GM21367 (cell line): ENCODE data around the gene CD300A.

Experiments
- ATAC-seq: cut with Tn5 transposase; IDR thresholded peaks from one replicate; pipeline ENCODE4 v1.9.1; 2021; ENCODE audit not compliant: unreplicated experiment

CD300A gene

DNA sequence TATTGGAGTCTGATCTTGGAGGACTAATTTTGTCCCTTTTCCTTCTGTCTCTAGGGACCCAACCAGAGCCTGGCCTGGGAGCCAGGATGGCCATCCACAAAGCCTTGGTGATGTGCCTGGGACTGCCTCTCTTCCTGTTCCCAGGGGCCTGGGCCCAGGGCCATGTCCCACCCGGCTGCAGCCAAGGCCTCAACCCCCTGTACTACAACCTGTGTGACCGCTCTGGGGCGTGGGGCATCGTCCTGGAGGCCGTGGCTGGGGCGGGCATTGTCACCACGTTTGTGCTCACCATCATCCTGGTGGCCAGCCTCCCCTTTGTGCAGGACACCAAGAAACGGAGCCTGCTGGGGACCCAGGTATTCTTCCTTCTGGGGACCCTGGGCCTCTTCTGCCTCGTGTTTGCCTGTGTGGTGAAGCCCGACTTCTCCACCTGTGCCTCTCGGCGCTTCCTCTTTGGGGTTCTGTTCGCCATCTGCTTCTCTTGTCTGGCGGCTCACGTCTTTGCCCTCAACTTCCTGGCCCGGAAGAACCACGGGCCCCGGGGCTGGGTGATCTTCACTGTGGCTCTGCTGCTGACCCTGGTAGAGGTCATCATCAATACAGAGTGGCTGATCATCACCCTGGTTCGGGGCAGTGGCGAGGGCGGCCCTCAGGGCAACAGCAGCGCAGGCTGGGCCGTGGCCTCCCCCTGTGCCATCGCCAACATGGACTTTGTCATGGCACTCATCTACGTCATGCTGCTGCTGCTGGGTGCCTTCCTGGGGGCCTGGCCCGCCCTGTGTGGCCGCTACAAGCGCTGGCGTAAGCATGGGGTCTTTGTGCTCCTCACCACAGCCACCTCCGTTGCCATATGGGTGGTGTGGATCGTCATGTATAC is 26.5 kb upstream of the CD300A start:
- no peak for ATAC-seq

DNA sequence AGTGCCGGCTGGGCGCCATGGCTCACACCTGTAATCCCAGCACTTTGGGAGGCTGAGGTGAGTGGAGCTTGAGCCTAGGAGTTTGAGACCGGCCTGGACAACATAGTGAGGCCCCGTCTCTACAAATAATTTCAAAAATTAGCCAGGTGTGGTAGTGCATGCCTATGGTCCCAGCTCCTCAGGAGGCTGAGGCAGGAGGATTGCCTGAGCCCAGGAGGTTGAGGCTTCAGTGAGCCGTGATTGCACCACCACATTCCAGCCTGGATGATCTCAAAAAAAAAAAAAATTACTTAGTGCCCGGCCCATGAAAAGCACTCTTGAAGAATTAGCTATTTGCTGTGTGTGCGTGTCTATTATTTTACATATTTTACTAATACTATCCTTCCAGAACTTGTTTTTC is 24.9 kb upstream of the CD300A start:
- ATAC-seq, result no peak

DNA sequence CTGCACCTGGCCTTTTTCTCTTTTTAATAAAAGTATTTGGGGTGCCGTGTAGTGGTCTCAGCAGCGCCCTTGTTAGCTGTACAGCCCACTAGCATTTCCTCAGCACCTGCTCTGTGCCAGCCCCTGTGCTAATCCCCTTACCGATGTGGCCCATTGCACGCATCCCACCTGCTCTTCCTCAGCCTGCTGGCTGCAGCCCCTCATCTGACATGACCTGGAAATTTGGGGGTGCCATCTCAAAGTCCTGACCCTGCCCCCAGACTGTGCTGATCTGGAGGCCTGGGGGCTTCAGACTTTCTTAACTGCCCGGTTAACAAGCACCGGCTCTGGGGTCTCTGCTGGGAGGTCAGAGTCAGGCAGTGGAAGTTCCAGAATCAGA is 24.2 kb upstream of the CD300A start:
- ATAC-seq, result no peak

DNA sequence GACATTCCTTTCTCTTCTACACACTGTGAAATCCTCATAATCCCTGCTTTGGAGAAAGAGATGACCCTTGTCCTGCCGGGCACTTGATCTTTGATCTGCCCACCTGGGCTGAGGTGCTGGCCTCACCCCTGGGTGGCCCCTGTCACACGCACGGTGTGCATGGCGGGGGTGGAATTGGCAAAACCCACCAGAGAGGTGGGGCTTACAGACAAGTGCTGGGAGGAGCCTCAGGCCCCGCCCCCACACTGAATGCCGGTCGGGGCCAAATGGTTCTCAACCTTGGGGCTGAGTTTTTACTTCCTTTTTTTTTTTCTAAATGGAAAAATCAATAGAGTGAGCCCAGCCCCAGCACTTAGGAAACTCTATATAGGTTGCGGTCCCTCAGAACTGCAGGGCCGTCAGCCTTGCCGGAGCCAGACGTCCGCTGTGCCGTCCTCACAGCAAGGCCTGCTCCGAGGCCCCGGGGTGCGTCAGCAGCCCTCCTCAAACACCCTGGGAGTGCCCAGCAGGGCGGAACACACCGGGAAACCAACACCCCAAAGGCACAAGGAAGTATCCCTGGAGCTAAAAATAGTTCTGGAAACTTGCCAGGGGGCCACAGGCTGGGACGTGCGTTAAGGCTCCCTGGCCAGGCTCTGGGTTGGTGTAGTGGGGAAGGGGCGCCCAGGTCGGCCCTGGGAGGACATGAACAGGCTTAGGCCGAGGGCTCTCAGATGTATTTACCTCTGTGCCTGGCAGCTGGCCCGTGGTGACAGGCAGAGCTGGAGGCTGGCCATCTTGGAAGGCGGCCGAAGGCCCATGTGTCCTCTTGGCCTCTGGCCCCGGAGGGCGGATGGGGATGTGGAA is 23.5 kb upstream of the CD300A start:
- ATAC-seq, result peak; percentile 49

DNA sequence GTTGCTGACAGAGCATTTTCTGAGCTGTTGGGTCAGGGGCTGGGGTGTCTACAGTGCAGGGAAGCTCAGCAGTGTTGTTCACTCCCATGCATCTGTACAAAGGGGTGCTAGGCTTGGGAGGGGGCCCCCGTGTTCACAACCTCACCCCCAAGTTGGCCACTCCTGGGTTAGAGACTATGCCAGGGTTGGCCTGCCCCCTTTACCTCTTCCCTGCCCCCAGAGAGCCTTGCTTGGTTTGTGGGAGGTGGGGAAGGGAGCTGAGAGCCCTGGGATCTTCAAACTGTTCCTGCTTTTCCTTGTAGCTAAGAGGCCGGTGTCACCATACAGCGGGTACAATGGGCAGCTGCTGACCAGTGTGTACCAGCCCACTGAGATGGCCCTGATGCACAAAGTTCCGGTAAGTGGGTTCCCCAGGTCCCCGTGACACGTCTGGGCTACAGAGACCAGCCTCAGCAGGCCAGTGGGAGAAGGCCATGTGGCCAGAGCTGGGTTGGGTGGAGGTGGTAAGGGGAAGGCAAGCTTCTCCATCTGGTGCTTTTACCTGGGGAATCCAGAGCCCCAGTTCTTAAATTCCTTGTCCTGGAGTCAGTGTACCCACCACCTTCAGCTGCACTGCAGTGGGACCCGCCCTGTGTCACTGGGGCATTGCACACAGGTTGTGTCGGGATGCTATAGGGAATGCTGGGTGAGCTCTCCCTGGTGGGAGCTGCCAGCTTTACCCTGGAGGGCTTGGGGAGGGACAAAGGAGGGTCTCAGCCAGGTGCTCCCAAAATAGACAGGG is 22.7 kb upstream of the CD300A start:
- no peak for ATAC-seq

DNA sequence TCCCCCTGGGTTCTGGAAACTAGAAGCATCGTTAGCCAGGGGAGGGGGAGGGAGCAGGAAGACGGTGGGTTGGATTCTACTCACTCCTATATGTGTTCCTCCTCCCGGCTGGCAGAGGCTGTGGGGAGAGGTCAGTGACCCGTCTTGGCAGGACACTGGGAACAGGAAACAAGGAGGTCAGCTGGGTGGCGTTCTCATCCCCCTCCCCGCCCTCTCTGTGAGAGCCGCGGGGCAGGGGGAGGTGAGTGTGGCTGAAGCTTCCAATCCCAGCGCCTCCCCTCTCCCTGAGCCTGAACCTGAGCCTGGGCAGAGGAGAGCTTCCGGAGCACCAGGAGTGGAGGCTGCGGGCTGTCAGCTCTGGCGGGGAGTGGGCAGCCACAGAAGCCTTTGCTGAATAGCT is 22.0 kb upstream of the CD300A start:
- no peak for ATAC-seq

DNA sequence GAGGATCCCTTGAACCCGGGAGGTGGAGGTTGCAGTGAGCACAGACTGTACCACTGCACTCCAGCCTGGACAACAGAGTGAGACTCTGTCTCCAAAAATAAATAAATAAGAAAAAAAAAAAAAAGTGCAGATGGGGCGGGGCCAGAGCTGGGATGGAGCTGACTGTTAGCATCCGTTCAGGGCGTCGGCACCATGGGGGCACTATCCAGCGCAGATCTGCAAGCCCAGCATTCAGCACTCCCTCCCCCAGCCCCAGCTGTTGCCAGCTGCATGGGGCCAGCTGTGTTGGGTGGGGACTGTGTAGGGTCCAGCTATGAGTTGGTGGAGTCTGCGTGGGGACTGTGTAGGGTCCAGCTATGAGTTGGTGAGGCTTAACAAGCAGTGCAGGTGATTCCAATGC is 21.3 kb upstream of the CD300A start:
- no peak for ATAC-seq

DNA sequence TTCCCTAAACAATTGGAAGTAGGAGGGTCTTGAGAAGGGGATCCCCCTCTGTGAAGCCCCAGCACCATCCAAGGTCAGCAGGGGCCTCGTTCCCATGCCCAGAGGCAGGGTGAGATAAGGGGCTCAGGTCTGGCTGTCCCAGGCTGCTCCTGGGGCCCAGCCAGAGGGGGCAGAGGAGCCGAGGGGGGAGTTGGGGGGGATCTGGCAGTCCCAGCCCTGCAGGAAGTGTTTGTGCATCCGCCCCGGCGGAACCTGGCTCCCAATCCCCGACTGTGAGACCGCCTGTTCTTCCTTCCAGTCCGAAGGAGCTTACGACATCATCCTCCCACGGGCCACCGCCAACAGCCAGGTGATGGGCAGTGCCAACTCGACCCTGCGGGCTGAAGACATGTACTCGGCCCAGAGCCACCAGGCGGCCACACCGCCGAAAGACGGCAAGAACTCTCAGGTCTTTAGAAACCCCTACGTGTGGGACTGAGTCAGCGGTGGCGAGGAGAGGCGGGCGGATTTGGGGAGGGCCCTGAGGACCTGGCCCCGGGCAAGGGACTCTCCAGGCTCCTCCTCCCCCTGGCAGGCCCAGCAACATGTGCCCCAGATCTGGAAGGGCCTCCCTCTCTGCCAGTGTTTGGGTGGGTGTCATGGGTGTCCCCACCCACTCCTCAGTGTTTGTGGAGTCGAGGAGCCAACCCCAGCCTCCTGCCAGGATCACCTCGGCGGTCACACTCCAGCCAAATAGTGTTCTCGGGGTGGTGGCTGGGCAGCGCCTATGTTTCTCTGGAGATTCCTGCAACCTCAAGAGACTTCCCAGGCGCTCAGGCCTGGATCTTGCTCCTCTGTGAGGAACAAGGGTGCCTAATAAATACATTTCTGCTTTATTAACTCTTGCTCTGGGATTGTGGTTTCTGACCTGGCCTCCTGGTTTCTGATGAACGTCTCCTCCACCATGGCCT is 19.6 kb upstream of the CD300A start:
- ATAC-seq, result no peak

DNA sequence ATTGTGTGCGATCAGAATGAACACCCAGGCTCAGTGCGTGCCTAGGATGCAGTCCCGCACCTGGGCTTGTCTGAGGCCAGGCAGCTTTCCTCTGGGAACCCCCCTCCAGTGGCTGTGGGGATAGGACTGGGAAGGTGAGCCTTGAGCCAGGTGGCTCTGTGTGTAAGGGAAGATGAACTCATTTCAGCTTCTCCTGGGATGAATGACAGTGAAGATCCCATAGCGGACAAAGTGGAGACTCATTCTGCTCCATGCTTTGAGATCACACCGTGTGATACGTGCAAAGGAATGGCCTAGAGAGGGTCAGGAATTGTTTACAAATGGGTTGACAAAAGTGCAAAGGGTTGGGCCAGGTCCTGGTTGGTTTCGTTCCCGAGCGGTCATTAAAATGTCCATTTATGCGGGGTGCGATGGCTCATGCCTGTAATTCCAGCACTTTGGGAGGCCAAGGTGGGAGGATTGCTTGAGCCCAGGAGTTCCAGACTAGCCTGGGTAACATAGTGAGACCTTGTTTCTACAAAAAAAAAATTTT is 18.7 kb upstream of the CD300A start:
- no peak for ATAC-seq

DNA sequence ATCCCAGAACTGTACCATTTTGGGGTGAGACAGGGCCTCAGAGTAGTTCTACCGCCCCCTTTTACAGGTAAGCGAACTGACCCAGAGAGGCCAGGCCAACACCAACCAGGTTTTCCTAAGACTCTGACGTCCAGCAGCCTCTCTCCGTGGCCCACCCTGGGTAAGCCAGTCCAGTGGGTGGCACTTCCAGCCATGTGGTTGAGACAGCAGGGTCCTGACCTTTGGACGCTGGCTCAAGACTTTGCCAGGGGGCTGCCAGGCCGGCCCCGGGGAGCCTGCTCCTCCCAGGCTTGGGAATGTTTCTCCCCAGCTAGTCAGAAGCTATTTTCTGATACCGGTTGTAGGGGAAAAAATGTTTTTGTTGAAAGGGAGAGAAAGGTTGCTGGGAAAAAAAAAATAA is 17.7 kb upstream of the CD300A start:
- no peak for ATAC-seq

DNA sequence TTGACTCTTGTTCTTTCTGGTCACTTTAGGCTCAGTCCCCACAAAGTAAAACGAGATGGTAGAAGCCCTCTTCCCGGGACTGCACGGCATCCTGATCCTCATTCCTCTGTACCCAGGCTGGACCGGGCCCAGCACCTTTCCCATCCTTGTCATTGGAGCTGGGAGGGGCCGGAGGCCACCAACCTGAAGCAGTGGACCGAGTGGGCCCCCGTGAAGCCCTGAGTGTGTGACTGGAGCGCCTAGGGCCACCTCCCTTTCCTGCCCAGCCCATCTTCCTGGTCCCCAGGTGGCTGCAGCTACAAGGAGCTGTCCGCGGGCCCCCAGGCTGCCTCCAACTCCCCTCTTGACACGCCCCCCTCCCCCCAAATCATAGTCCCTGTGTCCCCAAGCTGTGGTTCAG is 17.1 kb upstream of the CD300A start:
- no peak for ATAC-seq

DNA sequence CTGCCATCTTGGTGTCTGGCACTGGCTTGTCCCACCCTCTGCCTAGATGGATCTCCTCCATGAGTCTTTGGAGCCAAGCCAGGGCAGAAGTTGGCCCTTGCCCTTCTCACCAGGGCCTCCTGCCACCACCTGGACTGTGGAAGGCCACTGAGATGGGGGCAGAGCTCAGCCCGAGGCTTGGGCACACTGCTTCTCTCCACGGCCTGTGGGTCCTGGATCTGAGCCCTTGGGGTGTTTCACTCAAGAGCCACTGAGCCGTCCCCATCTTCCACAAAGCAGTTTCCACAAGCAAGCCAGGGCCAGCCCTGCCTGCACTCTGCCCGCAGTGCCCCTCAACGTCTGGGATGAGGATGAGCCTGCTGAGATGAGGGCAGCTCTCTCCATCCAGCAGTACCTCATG is 16.7 kb upstream of the CD300A start:
- ATAC-seq, result no peak

DNA sequence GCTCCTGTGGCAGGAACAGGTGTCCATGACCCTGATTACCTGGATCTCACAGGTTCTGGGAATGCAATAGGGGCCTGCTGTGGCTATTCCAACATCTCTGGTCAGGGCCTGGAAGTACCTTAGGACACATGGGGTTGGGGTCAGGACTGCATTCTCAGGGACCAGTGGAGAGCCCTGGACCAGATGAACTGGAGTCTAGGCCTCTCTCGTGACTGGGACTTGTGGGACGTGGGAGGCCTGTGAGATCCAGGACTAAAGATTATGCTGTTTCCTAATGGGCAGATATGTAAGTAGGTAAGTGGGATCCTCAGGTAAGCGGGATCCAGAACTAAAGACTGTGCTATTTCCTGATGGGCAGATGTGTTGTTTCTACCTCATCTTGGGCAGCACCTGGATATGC is 16.2 kb upstream of the CD300A start:
- ATAC-seq, result no peak

DNA sequence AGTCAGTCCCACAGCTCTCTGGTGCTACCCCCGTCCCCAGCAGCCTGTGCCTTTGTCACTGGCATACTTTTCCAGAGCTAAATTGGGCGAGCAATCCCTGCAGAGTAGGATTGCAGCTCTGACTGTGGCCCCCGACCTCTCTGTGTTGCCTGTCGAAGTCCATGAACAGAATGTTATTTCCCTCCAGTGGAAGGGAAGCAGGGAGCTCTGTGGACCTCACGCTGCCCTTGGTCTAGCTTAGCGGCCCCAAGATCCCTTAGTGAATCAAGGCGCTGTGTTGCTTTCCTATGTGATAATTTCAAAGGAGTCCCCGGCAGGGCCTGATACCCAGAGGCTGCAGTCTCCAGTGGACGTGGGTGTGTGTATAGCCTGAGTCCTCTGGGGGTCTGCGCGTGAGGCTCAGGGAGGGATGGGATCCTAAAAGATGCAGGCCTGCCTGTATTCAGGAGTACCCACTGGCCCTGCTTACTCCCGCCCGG is 15.5 kb upstream of the CD300A start:
- no peak for ATAC-seq

DNA sequence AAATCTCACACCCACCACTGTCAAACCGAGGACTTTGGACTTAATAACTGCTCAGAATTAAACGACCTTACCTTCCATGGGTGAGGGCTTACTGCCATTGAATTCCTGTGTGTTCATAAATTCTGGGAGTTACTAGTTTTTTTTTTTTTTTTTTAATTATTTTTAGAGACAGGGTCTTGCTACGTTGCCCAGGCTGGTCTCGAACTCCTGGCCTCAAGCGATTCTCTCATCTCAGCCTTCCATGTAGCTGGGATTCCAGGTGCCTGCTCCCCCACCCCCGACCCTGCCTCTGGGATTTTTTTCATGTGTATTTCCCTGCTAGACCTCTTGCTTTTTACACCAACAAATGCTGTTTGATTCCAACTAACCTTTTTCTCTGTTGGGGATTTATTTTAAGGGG is 14.9 kb upstream of the CD300A start:
- ATAC-seq, result no peak

DNA sequence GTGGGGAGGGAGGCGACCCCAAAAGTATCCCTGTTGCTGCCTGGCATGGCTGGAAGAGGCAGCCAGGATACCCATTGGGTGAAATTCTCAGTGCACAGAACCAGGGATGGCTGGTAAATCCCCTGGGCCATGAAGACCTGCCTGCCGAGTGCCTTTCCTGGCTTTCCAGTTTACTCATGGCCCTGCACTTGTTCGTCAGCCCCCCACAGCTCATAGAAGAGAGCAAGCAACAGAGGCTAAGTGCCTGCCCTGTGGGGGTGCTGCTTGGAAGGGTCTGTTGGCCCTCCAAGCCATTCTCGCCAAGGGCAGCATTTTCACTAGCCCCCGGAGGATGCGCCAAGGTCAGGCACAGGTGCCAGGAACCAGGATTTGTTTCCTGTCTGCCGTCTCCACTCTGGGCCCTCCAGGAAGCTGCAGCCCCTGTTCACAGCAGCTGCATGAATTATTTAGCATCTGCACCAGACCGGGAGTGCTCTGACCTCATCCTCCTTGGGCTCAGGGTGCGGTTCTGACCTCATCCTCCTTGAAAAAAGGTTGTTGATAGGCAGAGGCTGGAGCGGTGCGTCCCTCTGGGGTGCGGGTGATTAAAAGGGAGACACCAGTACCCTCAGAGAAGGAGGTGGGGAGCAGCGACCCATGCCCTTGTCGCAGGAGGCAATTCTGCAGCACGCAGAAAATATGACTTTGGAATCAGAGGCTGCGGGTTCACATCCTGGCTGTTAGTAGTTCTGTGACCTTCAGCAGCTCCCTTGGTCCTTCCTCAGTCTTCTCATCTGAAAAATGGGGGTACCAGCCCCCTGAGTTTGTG is 14.2 kb upstream of the CD300A start:
- no peak for ATAC-seq

DNA sequence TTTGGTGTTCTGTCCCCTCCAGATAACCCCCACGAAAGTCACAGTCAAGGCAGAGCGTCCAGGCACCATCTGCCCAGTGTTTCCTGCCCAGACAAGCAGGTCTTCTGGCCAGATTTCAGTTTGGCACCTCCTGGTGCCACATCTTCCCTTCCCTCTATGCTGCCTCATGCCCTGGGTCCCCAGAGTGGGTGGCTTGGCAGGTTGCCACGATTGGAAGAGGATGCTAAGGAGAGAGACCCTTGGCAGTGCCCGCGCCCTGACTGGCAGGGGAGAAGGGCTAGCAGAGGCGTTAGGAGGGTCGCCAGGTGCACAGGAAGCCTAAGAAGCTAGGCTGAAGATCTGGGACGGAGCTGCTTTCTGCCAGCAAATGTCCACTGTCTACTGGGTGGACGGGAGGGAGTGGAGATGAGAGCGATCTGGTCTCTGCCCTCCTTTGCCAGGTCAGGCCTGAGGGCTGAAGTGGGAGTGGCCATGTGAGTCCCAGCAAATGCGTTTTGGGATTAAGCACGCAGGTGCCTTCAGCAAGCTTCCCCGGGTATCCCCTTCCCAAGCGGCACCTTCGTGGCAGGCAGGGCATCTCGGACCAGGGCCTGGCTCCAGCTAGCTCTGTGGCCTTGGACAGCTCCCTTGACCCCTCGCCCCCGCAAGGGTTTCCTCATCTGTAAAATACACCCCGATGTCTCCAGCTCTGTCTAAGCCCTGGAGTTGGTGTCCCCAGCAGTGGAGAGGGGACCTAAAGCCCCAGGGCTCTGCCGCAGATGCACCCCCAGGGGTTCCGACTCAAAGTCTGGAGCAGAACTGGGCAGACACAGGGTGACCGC is 13.4 kb upstream of the CD300A start:
- ATAC-seq, result no peak

DNA sequence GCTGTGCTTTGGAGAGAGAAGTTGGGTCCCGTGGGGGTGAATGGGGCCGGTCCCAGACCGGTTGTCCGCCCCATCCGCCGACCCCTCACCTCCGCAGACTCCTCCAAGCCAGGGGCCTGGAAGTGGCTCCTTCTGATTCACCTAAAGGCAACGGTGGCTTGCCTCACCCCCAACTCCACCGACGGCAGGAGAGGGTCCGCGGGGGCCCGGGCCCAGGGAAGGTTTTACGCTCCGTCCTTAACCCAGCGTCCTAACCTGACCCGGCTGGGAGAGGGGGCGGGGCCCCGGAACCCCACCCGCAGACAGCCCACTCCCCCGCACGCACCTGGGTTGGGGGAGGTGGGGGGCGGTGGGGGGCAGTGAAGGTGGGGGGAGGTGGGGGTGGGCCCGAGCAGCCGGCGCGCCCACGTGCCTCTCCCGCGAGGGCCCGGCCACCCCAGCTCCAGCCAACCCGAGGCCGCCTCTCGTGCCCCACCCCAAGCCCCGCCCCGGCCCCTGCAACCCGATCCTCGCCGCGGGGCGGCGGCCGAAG is 12.7 kb upstream of the CD300A start:
- ATAC-seq, result peak; percentile 21
